ENCODE results near the gene DDN.

DNA sequence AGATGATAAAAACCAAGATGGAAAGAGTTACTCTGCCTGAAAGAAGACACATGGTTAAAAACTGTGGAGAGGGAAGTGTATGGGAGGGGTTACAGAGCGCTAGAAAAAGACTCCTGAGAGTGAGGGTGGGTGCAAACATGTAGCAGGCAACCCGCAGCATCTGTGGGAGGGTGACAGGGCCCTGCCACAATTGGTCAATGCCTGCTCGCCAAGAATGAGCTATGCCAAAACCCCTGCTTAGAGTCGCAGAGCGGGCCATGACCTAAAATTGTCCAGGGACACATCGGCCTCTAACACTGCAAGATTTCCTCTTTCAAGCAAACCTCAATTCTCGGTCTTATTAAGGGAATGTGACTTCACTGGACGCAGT, 18.7 kb upstream of the DDN start:
- TF ChIP-seq, protein P1, sequence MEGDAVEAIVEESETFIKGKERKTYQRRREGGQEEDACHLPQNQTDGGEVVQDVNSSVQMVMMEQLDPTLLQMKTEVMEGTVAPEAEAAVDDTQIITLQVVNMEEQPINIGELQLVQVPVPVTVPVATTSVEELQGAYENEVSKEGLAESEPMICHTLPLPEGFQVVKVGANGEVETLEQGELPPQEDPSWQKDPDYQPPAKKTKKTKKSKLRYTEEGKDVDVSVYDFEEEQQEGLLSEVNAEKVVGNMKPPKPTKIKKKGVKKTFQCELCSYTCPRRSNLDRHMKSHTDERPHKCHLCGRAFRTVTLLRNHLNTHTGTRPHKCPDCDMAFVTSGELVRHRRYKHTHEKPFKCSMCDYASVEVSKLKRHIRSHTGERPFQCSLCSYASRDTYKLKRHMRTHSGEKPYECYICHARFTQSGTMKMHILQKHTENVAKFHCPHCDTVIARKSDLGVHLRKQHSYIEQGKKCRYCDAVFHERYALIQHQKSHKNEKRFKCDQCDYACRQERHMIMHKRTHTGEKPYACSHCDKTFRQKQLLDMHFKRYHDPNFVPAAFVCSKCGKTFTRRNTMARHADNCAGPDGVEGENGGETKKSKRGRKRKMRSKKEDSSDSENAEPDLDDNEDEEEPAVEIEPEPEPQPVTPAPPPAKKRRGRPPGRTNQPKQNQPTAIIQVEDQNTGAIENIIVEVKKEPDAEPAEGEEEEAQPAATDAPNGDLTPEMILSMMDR (conservative IDR thresholded peaks at IDR 0.05) = no peak
- TF ChIP-seq ZFX (IDR thresholded peaks at IDR 0.05) = no peak
